ENCODE measurements around the gene C17orf58.

DNA sequence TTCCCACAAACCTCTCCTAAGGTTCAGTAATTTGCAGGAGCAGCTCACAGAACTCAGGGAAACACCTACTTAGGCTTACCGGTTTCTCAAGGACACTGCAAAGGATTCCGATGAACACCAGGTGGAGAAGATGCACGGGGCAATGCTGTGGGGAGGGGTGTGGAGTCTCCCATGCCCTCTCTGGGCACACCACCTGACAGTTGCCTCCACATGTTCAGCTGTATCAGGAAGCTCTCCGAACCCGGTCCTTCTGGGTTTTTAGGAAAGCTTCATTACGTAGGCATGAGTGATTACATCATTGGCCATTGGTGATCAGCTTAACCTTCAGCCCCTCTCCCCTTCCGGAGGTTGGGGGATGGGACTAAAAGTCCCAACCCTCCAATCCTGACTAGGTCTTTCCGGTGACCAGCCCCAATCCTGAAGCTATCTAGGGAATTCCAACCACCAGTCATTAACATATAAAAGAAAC lies 21.6 kb downstream of the C17orf58 start:
- TF ChIP-seq GATA2 (IDR thresholded peaks at IDR 0.05; ENCODE audit: low read depth, low read length): no peak
- no peak for TF ChIP-seq GATA3 (IDR thresholded peaks at IDR 0.05; ENCODE audit: low read depth, low read length)

All from SH-SY5Y (cell line).